OCI-LY7 (cell line): ENCODE results near the gene FBXO17.

Experiments
- EZH2phosphoT487 ChIP-seq: fragments of 200-600 bp; sonication (generic); IDR thresholded peaks from 2 replicates; pipeline ENCODE4 v1.6.1; 2018; ENCODE audit warnings: low read depth, borderline replicate concordance, mild to moderate bottlenecking, mixed run types, antibody characterized with exemption, low read length, moderate library complexity, mixed read lengths
- TF ChIP-seq, protein P1 (sequence below): fragments of 200-600 bp; sonication (generic); conservative IDR thresholded peaks from 2 replicates; pipeline ENCODE4 v1.5.1; 2014; ENCODE audit warnings: mild to moderate bottlenecking, antibody characterized with exemption, low read length, moderate library complexity, mixed read lengths

DNA sequence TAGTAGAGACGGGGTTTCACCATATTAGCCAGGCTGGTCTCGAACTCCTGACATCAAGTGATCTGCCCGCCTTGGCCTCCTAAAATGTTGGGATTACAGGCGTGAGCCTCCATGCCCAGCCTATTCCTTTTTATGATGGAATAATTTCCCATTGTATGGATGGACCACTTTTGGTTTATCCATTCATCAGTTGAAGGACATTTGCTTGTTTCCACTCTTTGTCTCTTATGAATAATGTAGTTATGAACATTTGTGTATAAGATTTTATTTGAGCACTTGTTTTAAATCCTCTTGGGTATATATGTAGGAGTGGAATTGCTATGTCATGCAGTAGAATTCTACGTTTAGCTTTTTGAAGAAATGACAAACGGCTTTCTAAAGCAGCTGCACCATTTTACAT is 33.5 kb upstream of the FBXO17 start:
- TF ChIP-seq, protein P1, sequence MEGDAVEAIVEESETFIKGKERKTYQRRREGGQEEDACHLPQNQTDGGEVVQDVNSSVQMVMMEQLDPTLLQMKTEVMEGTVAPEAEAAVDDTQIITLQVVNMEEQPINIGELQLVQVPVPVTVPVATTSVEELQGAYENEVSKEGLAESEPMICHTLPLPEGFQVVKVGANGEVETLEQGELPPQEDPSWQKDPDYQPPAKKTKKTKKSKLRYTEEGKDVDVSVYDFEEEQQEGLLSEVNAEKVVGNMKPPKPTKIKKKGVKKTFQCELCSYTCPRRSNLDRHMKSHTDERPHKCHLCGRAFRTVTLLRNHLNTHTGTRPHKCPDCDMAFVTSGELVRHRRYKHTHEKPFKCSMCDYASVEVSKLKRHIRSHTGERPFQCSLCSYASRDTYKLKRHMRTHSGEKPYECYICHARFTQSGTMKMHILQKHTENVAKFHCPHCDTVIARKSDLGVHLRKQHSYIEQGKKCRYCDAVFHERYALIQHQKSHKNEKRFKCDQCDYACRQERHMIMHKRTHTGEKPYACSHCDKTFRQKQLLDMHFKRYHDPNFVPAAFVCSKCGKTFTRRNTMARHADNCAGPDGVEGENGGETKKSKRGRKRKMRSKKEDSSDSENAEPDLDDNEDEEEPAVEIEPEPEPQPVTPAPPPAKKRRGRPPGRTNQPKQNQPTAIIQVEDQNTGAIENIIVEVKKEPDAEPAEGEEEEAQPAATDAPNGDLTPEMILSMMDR, result no peak
- TF ChIP-seq EZH2phosphoT487, result no peak
